HG02938 (cell line): Measurements from ENCODE around the gene HECTD4.

Experiments used
- ATAC-seq: cut with Tn5 transposase; IDR thresholded peaks from one replicate; pipeline ENCODE4 v1.9.1; 2021; ENCODE audit warnings: mild to moderate bottlenecking, moderate library complexity; ENCODE audit not compliant: unreplicated experiment

Gene HECTD4

GRCh38 chr12:112322882-112323547, 59.2 kb downstream of the HECTD4 start:
- no peak for ATAC-seq

- no peak for ATAC-seq
Measured at GRCh38 chr12:112322441-112322840, 59.8 kb downstream of the HECTD4 start.

- no peak for ATAC-seq
Measured at GRCh38 chr12:112321245-112321644, 61.0 kb downstream of the HECTD4 start.

GRCh38 chr12:112319395-112319794, 62.8 kb downstream of the HECTD4 start:
- ATAC-seq, result no peak

- ATAC-seq, result no peak
Measured at GRCh38 chr12:112317481-112317880, 64.8 kb downstream of the HECTD4 start.

DNA sequence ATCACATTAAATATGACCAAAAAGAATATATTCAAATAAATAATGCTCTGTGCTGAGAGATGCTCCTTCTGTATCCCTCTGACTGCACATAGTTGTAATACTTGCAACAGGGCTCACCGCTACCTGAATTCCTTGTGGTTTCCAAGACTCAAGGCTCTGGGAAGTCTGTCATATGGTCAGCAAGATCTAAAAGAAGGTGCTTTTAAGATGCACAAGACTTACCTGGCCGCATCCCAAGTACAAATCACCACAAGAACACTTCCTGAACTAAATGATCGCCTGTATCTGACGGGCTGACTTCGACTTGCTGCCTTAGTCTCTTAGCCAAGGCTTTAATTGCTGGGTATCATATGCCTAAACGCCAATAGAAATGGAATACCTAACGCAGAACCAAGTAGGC, 67.2 kb downstream of the HECTD4 start:
- ATAC-seq, result no peak

- ATAC-seq, result no peak
Measured at GRCh38 chr12:112309797-112310196, 72.4 kb downstream of the HECTD4 start.

GRCh38 chr12:112308652-112309051, 73.6 kb downstream of the HECTD4 start:
- no peak for ATAC-seq

GRCh38 chr12:112308161-112308560, 74.1 kb downstream of the HECTD4 start:
- ATAC-seq, result no peak

GRCh38 chr12:112307317-112308011, 74.8 kb downstream of the HECTD4 start:
- ATAC-seq, result no peak

DNA sequence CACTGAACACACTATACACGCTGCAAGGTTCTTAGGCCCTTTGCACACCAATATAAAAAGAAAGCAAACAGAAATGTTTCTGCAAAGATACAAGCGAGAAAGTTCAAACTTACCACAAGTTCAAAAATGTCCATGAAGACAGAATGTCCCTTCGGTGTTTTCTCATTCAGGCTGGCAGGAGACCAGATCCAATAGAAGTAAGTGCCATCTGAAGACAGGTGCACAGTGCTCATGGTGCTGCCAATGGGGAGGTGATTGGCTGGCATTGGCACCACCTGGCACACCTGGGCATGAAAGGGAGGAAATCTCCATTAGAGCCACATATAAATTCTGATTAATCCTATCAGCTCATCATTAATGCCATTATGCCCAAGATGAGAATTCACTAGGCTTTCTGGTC, 76.3 kb downstream of the HECTD4 start:
- ATAC-seq, result no peak

GRCh38 chr12:112304436-112304835, 77.8 kb downstream of the HECTD4 start:
- ATAC-seq, result no peak

DNA sequence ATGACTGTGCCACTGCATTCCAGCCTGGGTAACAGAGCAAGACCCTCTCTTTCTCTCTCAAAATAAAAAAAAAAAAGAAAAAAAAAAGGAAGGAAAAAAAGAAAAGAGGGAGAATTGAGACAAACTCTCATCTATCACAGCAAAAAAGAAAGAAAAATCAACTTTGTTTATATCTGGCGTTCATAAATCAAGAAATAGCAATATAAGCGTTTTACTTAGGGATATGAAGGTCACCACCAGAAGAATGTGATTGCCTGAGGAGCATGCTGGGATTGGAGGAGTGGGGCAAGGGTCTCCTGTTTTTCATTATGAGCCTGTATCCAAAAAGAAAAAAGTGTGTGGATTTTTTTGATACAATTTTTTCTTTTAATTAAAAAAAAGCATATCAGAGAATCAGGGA, 78.4 kb downstream of the HECTD4 start:
- no peak for ATAC-seq

DNA sequence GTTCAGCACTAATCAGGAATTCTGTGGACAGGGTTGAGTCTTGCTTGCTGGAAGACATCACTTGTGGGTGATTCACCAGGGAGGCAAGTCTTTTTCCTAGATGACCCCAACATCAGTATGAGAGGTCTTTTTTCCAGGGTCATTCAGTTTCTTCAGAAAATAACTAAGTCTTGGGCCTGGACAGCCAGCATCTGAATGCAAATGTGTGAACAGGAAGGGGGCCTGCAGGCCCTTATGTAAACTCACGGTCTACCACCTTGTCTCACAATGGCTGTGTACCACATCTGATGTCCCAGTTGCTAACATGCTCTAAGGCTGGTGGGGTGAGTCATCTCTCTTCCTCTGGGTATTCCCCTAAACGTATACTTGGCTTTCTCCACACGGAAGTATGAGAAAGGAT, 79.2 kb downstream of the HECTD4 start:
- peak; percentile 99 for ATAC-seq

DNA sequence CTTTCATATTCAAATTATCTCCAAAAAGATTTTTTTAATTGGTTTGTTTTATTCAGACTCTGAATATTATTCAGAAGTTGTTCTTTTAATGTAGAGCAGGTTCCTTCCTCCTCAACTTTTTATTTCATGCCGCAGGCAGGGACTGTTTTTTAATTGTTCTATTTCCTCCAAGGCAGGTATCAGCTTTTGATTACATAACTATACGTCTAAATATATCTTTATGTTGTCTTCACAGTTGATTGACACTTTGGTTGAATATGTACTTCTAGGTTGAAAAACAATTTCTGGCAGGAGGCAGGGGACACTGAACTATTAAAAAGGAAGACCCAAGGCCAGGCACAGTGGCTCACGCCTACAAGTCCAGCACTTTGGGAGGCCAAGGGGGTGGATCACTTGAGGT, 82.5 kb downstream of the HECTD4 start:
- no peak for ATAC-seq

- no peak for ATAC-seq
Measured at GRCh38 chr12:112297188-112297587, 85.0 kb downstream of the HECTD4 start.

GRCh38 chr12:112296183-112296582, 86.0 kb downstream of the HECTD4 start:
- ATAC-seq, result no peak

DNA sequence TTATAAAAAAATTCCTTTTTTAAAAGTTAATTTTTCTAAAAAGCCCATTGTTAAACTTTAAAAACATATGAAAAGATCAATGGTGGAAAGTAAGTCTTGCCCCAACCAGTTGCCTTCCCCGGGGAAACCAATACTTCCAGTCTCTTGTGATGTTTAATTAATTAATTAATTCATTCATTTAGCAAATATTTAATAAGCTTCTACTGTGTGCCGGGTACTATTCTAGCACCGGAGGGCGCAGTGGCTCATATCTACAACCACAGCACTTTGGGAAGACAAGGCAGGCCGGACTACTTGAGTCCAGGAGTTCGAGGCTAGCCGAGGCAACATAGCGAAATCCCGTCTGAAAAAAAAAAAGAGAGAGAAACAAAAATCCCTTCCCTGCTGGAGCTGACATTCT, 87.4 kb downstream of the HECTD4 start:
- no peak for ATAC-seq

DNA sequence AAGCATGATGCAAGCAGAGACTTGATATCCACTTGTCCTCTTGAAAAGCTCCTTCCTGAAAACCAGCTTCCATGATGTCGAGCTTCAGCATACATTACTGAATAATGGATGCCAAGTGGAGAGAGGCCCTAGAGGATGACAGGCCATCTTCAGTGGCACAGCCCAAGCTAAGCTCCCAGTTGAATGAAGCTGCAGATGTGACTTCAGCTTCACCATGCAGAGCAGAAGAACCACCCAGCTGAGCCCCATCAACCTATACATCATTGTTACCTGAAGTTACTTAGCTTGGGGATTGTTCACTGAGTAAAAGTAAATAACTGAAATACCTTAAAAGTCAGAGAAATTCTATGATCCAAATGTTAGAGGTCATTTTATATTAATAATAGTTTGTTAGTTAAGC, 93.6 kb downstream of the HECTD4 start:
- no peak for ATAC-seq

- no peak for ATAC-seq
Measured at GRCh38 chr12:112285600-112286401, 96.4 kb downstream of the HECTD4 start.

DNA sequence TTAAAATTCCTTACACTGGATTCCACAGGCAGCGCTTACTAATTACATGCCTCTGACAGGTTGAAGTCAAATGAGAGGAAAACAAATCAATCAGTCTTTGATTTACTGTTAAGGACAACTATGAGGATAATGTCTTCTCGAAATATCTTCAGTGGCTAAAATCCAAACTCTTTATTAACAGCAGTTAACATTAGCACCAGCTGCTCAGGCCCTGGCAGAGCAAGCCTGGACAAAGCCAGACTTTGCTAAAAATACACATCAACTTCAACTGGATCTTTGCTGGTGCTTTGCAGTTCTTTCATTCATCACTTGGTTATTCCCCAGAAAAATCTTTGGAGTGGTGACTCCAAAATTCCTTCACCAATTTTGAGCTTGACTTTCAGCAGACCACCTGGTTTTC, 98.7 kb downstream of the HECTD4 start:
- no peak for ATAC-seq

GRCh38 chr12:112282920-112283319, 99.3 kb downstream of the HECTD4 start:
- ATAC-seq, result no peak
